ENCODE measurements around the gene LTK.
A peak's percentile ranks its signal among the peaks of the same experiment; 100 is the strongest.

LTK gene

GRCh38 chr15:41495736-41496599, 17.7 kb downstream of the LTK start:
- DNase-seq = peak in 1 of 6 experiments; percentile 68

DNA sequence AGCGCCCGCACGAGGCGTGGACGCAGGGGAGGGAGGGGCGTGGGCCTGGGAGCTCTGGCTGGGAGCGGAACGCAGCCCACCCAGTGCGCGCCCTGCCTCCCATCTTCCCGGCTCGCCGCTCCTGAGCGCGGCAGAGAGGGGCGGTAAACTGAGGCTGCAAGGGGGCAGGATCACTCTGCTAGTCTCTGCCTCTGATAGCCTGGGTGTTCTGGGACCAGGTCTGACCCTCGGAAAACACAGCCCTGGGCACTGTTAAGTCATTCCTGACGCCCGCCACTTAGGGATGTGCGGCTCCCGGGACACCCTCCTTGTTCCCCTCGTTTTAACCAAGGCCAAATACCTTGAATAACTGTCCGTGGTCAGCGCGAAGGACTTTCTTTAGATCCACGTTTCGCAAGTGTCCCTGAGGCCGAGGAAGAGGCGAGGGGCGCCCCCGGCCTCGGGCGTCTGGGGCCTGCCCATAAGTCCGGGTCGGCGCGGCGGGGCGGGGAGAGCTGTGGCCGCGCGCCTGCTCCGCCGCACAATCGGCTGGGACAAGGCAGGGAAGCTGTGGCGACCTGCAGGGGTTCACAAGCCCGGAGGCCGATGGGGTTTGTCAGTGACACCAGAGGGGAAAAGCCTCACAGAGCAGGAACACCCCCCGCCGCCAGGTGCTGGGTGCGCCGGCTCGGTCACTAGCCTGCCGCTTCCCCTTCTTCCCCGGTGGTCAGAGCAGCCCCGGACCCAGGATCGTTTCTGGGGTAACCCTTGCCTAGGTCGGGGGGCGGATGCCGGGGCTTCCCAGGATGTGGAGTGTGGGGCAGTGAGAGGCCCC, 18.5 kb downstream of the LTK start:
- peak in 4 of 6 experiments; percentile 11 to 68 (median 29) for DNase-seq

DNA sequence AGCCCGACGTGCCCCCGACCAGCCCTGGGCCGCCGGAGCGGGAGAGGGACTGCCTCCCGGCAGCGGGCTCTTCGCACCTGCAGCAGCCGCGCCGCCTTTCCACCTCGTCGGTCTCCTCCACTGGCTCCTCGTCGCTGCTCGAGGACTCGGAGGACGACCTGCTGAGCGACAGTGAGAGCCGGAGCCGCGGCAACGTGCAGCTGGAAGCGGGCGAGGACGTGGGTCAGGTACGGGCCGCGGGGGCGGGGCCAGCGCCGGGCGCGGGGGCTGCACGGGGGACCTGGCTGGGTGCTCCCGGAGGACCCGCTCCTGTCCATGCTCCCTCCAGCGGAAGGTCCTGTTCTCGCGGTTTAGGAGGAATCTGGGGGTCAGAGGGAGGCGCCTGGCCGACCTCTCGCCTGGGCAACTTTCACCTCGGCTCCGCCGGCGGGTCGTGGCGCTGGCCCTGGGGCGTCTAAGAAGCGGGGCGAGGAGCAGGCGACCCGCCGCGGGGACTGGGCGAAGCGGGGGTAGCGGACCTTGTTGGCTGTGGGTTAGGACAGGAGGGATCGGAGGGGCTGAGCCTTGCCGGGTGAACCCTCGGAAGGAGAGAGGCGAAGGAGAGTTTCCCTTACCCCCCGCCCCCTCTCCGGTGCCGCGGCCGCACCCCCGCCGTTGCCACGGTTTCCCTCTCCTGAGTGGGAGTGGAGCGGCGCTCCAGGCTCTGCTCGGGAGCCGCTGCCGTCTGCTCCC, 19.3 kb downstream of the LTK start:
- peak in 4 of 6 experiments; percentile 17 to 53 (median 44) for DNase-seq

- DNase-seq = no peak
Observed at GRCh38 chr15:41493902-41494189, 19.8 kb downstream of the LTK start.

- peak; percentile 26 to 77 (median 70) for DNase-seq
Observed at GRCh38 chr15:41493205-41493901, 20.3 kb downstream of the LTK start, which contains the start of gene ITPKA. ITPKA (plus strand) TSS chr15:41493874; CDS start chr15:41493928, 54 bp downstream.

DNA sequence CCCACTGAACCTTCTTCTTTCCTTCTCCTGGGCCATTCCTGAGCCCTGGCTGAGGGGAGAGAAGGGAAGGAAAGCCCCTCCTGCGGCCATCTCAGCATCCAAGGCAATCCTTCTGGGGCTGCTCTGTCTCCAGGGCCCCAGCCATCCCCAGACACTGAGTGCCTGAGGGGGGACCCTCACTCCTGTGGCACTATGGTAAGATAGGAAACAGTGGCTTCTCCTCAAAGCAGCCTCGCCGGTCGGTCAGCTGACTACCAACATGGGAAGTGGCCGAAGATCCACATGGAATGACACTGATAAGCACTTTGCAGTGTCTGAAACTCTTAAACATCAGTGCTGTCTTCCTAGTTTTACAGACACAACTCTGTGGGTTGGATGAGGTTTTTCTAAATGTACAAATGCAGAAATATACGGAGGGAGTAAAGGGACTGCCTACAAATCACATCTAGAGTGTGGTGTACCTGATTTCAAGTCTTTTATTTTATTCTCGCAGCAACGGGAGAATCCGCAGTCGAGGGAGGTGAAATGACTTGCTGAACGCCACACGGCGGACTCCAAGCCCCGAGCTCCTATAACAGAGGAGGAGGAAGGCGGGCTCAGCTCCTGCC, 20.9 kb downstream of the LTK start:
- peak in 1 of 6 experiments; percentile 29 for DNase-seq

DNA sequence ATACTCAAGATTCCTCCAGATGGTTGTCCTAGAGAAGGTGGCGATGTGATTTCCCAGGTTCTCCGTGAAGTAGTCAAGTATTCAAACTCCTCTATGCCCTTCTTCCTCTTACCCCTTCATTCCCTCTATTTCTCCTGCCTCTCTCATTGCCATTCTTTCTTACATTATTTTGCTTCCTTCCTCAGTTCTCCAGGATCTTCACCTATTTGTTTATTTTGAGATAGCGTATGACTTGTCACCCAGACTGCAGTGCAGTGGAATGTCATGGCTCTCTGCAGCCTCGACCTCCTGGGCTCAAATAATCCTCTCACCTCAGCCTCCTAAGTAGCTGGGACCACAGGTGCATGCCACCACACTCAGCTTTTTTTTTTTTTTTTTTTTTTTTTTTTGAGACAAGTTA, 21.7 kb downstream of the LTK start:
- DNase-seq = no peak

DNA sequence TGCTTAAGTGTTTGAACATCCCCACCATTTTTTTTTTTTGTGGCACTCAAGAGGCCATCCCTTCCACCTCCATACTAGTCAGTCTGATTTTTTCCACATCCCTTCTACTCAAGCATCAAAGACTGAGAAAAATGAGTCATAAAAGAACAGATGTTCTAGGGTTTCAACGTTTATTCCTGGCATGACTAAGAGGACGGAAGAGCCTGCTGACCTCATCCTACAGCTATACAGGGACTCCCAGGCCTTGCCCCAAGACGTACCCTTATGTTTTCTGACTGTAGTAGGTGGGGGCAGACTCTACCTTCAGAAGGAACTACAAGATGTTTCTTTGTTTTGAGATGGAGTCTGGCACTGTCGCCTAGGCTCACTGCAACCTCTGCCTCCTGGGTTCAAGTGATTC, 23.3 kb downstream of the LTK start:
- no peak for DNase-seq

- no peak for DNase-seq
Observed at GRCh38 chr15:41489641-41490040, 24.0 kb downstream of the LTK start.

GRCh38 chr15:41487802-41488201, 25.8 kb downstream of the LTK start:
- DNase-seq = no peak

DNA sequence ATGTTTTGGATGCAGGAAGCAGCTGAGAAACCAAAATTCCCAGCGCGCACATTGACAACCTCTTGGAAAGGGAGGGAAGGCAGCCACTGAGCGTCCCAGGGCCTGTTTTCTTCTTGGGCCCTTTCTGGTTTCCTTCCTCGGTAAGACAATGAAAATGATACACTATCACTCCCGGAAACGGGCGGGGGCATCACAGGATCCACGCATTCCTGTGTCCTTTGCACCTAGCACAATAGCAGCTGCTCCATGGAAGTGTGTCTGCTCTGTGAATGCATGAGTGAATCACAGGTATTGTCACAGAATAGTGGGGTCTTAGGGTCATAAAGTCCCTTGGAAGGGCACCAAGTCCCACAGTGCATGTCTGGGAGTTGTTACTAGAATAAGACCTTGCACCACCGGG, 26.2 kb downstream of the LTK start:
- DNase-seq = no peak

GRCh38 chr15:41486286-41486685, 27.3 kb downstream of the LTK start:
- no peak for DNase-seq

DNA sequence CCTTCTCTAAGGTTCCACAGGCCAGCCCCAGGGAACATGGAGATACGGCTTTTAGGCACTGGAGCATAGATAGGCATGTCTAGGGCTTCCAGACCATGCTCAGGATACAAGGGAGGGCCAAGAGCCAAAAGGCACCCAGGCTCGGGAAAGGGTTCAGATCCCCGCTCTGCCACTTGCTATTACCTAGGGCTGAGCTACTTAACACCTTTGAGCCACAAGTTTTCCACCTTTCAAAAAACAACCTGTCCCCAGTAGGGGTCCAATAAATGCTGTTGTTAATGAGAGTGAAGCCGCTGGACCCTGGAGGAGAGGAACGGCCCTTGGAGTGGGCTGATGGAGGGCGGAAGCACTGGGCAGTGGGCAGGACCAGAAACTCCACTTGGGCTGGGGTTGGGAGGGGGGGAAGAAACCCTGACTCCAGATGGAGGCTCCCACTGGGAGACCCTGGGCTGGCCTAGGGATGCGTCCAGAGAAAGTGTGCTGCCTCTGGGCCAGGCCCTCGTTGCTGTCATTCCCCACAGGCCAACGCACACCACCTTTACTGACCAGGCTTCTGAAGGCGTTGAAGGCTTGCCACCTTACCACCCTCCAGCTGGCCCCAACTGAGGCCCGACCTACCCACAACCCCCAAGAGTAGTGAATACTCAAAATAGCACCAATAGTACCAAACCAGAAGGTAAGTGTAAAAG, 28.5 kb downstream of the LTK start:
- no peak for DNase-seq

DNA sequence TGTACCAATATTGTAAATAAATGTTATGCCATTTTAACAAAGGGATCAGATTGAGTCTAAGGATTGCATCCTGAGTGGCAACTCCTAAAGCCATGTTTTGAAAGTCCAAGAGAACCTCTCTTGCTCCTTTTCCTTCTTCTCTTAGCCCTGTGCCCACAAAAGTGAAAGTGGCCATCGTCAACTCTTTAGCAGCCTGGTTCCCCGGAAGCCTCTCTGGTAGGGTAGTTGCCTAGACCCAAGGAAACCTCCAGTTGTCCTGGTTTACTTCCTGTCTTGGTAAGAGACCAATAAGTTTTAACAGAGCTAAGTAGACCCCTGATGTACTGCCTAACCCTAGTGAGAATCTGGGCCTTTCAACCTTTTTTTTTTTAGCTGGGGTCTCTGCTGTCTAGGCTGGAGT, 30.1 kb downstream of the LTK start:
- no peak for DNase-seq

DNA sequence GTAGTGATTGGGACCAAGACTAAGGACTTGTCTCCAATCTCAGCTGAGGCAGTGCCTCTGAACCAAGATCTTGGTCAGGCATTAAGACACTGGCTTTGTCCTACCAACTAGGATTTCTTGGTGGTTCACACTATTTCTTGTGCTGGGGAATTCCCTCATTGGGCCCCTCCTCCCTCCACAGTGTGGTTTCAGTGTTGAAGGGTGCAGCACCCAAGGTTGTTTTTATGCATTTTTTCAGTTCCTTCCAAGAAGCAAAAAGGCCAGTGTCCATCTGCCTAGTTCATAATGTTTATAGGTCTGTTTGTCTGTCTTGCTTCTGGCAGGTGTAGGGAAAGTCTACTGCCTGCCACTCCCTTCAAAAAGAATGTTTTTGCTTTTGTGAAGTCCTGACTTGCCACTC, 30.5 kb downstream of the LTK start:
- DNase-seq = no peak

DNA sequence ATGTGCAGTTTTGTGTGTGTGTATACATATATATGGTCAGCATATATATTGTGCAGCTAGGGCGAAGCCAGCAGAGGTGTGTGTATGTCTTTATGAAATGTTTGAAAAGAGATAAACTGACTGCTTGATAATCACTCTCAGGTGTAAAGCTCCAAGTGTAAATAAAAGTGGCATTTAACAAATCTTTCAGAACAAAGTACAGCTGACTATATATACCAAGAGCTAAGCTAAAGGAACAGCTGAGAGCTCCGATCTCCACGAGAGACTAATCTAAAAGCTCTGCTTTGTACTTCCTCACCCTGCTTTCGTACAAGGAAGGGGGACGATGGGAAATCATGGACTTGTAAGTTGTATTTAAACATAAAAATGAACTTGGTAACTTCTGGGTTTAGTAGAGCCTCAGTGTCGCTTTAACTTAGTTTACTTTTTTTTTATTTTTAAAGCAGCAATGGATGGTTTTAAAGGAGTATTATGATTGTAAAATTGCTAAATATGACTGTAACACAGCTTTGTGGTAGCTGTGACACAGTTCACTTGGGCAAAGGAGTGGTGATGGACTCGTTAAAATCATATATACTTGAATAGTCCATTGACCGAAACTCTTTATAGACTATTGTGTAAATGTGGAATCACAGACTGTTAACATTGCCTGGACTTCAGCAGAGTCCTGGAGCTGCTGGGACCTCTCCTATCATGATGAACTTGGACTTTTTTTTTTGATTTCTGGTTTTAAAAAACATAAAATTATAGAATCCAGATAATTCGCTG, 31.3 kb downstream of the LTK start:
- DNase-seq = no peak

- no peak for DNase-seq
Observed at GRCh38 chr15:41480396-41481140, 33.1 kb downstream of the LTK start.

DNA sequence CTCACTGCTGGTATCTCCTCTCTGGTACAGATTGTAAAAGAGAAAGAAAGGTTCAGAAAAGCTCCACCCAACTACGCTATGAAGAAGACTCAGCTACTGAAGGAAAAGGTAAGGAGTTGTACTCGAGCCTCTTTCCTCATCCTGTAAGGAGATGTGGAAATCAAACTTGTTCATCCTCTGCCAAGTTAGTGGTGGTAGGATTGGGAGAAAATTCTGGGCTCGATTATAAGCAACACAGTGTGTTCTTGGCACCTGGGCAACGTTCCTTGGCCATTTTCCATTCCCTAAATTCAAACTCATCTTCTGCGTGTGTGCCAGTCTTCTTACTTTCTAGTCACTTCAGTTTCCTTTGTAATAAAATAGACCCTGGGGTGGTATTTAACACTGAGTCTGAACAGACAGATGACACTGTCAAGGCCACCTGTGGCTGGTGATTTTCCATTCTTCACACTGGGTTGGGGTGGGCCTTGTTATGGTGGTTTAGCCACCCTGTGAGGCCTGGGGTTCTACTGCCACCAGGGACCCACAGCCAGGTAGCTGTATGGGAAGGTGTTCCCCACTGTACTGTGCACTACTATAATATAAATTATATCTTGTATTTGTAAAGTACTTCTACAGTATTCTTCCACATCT, 37.1 kb downstream of the LTK start:
- no peak for DNase-seq

GRCh38 chr15:41474941-41475340, 38.7 kb downstream of the LTK start:
- DNase-seq = no peak

- no peak for DNase-seq
Observed at GRCh38 chr15:41474436-41474835, 39.2 kb downstream of the LTK start.
